ENCODE measurements around the gene SPAG16.

SPAG16 gene

GRCh38 chr2:213411582-213412289 lies 127.5 kb downstream of the SPAG16 start:
- no peak for DNase-seq

- DNase-seq = no peak
These were observed 130.8 kb downstream of the SPAG16 start for GRCh38 chr2:213415093-213415492.

GRCh38 chr2:213416832-213417231 lies 132.6 kb downstream of the SPAG16 start:
- DNase-seq = no peak

GRCh38 chr2:213419980-213420379 lies 135.7 kb downstream of the SPAG16 start:
- no peak for DNase-seq

GRCh38 chr2:213420828-213421385 lies 136.6 kb downstream of the SPAG16 start:
- DNase-seq = no peak

- DNase-seq = no peak
These were observed 137.9 kb downstream of the SPAG16 start for GRCh38 chr2:213422211-213422610.

GRCh38 chr2:213425618-213426017 lies 141.4 kb downstream of the SPAG16 start:
- DNase-seq = no peak

GRCh38 chr2:213429516-213429915 lies 145.3 kb downstream of the SPAG16 start:
- no peak for DNase-seq

GRCh38 chr2:213443921-213444320 lies 159.7 kb downstream of the SPAG16 start:
- no peak for DNase-seq

- DNase-seq = no peak
These were observed 167.4 kb downstream of the SPAG16 start for GRCh38 chr2:213451542-213452239.

- no peak for DNase-seq
These were observed 171.2 kb downstream of the SPAG16 start for GRCh38 chr2:213455316-213456008.

- DNase-seq = no peak
These were observed 191.2 kb downstream of the SPAG16 start for GRCh38 chr2:213475433-213475832.

GRCh38 chr2:213476641-213477040 lies 192.4 kb downstream of the SPAG16 start:
- no peak for DNase-seq

GRCh38 chr2:213490087-213490486 lies 205.8 kb downstream of the SPAG16 start:
- DNase-seq = no peak

GRCh38 chr2:213491376-213491775 lies 207.1 kb downstream of the SPAG16 start:
- DNase-seq = no peak

- no peak for DNase-seq
These were observed 212.0 kb downstream of the SPAG16 start for GRCh38 chr2:213496226-213496625.

- no peak for DNase-seq
These were observed 216.6 kb downstream of the SPAG16 start for GRCh38 chr2:213500881-213501280.

- DNase-seq = no peak
These were observed 239.9 kb downstream of the SPAG16 start for GRCh38 chr2:213524164-213524563.

GRCh38 chr2:213537579-213537978 lies 253.3 kb downstream of the SPAG16 start:
- no peak for DNase-seq

- DNase-seq = no peak
These were observed 260.7 kb downstream of the SPAG16 start for GRCh38 chr2:213544940-213545339.

GRCh38 chr2:213545481-213545880 lies 261.2 kb downstream of the SPAG16 start:
- DNase-seq = no peak

- no peak for DNase-seq
These were observed 261.8 kb downstream of the SPAG16 start for GRCh38 chr2:213545964-213546475.

- DNase-seq = no peak
These were observed 267.3 kb downstream of the SPAG16 start for GRCh38 chr2:213551526-213551925.

Measured in AML-193 (cell line).